Endothelial cell of umbilical vein (primary cell): ENCODE data around the gene PNMA1. TPM values are rescaled to one million over a fixed set of nuclear protein-coding genes. Genes with fewer than 3 reads are reported as not detected.

Experiments
- BruUV-seq: library from RNA; stranded (reverse); fragments of 400-500 nt; replicated peaks from 2 replicates; lab custom pipeline; 2021; lab: Mats Ljungman, UMichigan
- CTCF ChIA-PET: fragments of 300-600, 350-600 bp; sonication (Branson Sonifier 250); formaldehyde crosslinking; loops from one replicate; lab custom pipeline; 2021; ENCODE audit warnings: antibody characterized with exemption, inconsistent platforms; lab: Charles Lee
- POLR2A ChIA-PET: fragments of 300-600, 350-600 bp; sonication (Branson Sonifier 250); formaldehyde crosslinking; loops from one replicate; lab custom pipeline; 2021; ENCODE audit warnings: antibody characterized with exemption, inconsistent platforms; lab: Charles Lee
- DNase-seq: peaks from one replicate; pipeline ENCODE4 v3.0.0-alpha.2; 2011; ENCODE audit warnings: low read depth, low spot score
- FAIRE-seq: peaks from 2 replicates; lab custom pipeline; 2011; peaks lifted over from hg19 to GRCh38; lab: Jason Lieb, UNC
- H2AFZ ChIP-seq: 2 replicates; pipeline ENCODE4 v1.6.0; 2012; ENCODE audit warnings: low read depth, low read length, control low read depth, inconsistent platforms
- H3K27ac ChIP-seq: 2 replicates; pipeline ENCODE4 v1.5.1; 2011; ENCODE audit warnings: low read depth, mild to moderate bottlenecking, control low read depth, low read length, moderate library complexity; ENCODE audit not compliant: insufficient read depth
- H3K27me3 ChIP-seq, 2 experiments: 2 replicates each; pipeline versions ENCODE4 v1.6.0 to v1.6.1; 2011; ENCODE audit warnings: low read length in 2 of 2, mixed read lengths in 1 of 2; ENCODE audit not compliant: control insufficient read depth in 2 of 2, insufficient read depth in 2 of 2
- H3K36me3 ChIP-seq, 2 experiments: 2 replicates in 1 of 2; 3 replicates in 1 of 2; pipeline ENCODE4 v1.5.1; 2011; ENCODE audit warnings: low read length in 2 of 2, mild to moderate bottlenecking in 1 of 2, moderate library complexity in 1 of 2; ENCODE audit not compliant: control insufficient read depth in 2 of 2, insufficient read depth in 2 of 2; ENCODE audit errors: extremely low read depth in 1 of 2
- H3K4me1 ChIP-seq: 3 replicates; pipeline ENCODE4 v1.5.1; 2011; ENCODE audit warnings: mild to moderate bottlenecking, low read length; ENCODE audit not compliant: control insufficient read depth, insufficient read depth; ENCODE audit errors: extremely low read depth
- H3K4me2 ChIP-seq: 2 replicates; pipeline ENCODE4 v1.6.1; 2011; ENCODE audit warnings: low read length, control low read depth, mixed read lengths; ENCODE audit not compliant: insufficient read depth
- H3K4me3 ChIP-seq, 3 experiments: fragments of 200-600 bp in 1 of 3; sonication (generic), shearing (Covaris generic) in 1 of 3; replicated peaks in 1 of 3; 2 replicates each; pipeline ENCODE4 v1.5.1; 2011 to 2016; ENCODE audit warnings: control low read depth in 3 of 3, low read length in 3 of 3, mild to moderate bottlenecking in 2 of 3, inconsistent platforms in 1 of 3, low read depth in 1 of 3, moderate library complexity in 1 of 3; ENCODE audit not compliant: insufficient read depth in 1 of 3
- H3K79me2 ChIP-seq: 2 replicates; pipeline ENCODE4 v1.6.0; 2012; ENCODE audit warnings: low read length, inconsistent platforms; ENCODE audit not compliant: control insufficient read depth, insufficient read depth
- H3K9ac ChIP-seq: replicated peaks from 2 replicates; pipeline ENCODE3; 2011; ENCODE audit warnings: low read length, control low read depth; ENCODE audit not compliant: insufficient read depth; ENCODE audit errors: extremely low read depth
- H3K9me1 ChIP-seq: replicated peaks from 3 replicates; pipeline ENCODE4 v1.6.0; 2011; ENCODE audit warnings: mild to moderate bottlenecking, low read length; ENCODE audit not compliant: control insufficient read depth, insufficient read depth; ENCODE audit errors: extremely low read depth
- H3K9me3 ChIP-seq: replicated peaks from 2 replicates; pipeline ENCODE4 v1.5.1; 2012; ENCODE audit warnings: low read length, inconsistent platforms; ENCODE audit not compliant: control insufficient read depth, insufficient read depth
- H4K20me1 ChIP-seq: replicated peaks from 2 replicates; pipeline ENCODE3; 2011; ENCODE audit warnings: mild to moderate bottlenecking, low read length; ENCODE audit not compliant: control insufficient read depth, insufficient read depth; ENCODE audit errors: extremely low read depth
- CTCF ChIP-seq, 2 donors: IDR thresholded peaks; 1 replicate in 1 of 2; 2 replicates in 1 of 2; pipeline ENCODE4 v1.5.1; 2011; ENCODE audit warnings: low read length in 2 of 2, mild to moderate bottlenecking in 2 of 2, moderate library complexity in 2 of 2, control low read depth in 1 of 2, inconsistent platforms in 1 of 2, low read depth in 1 of 2; ENCODE audit not compliant: insufficient read depth in 1 of 2; ENCODE audit errors: extremely low read depth in 1 of 2
- EZH2 ChIP-seq: IDR thresholded peaks from 2 replicates; pipeline ENCODE4 v1.6.1; 2012; ENCODE audit warnings: borderline replicate concordance, low read depth, mild to moderate bottlenecking, moderate library complexity, low read length, inconsistent platforms; ENCODE audit not compliant: severe bottlenecking
- FOS ChIP-seq: IDR thresholded peaks from 2 replicates; pipeline ENCODE4 v1.6.1; 2011; ENCODE audit warnings: mild to moderate bottlenecking, low read length, moderate library complexity, borderline replicate concordance; ENCODE audit not compliant: insufficient read depth
- GATA2 ChIP-seq: IDR thresholded peaks from 2 replicates; pipeline ENCODE4 v1.7.0; 2011; ENCODE audit warnings: low read depth, mild to moderate bottlenecking, moderate library complexity, mixed read lengths, low read length; ENCODE audit not compliant: insufficient read length, insufficient read depth
- JUN ChIP-seq: IDR thresholded peaks from 2 replicates; pipeline ENCODE4 v1.6.1; 2011; ENCODE audit warnings: borderline replicate concordance, low read depth; ENCODE audit not compliant: insufficient read length, insufficient read depth
- MAX ChIP-seq: IDR thresholded peaks from 2 replicates; pipeline ENCODE4 v1.6.1; 2011; ENCODE audit not compliant: insufficient read depth, insufficient read length
- MYC ChIP-seq: IDR thresholded peaks from one replicate; pipeline ENCODE4 v1.6.1; 2011; ENCODE audit warnings: mild to moderate bottlenecking, low read depth, low read length
- POLR2A ChIP-seq: IDR thresholded peaks from 2 replicates; pipeline ENCODE4 v1.6.1; 2012; ENCODE audit warnings: low read depth, mild to moderate bottlenecking, control low read depth, low read length
- POLR2AphosphoS5 ChIP-seq: IDR thresholded peaks from 2 replicates; pipeline ENCODE4 v1.6.1; 2012; ENCODE audit warnings: low read depth, mild to moderate bottlenecking, control low read depth, low read length, moderate library complexity; ENCODE audit not compliant: insufficient read depth
- dilution Hi-C: fragments of 300-500 bp; cut with MboI; formaldehyde crosslinking; loops from one replicate; pipeline ENCODE4 v1.15.0; 2019; ENCODE audit warnings: low sequenced_read_pairs; ENCODE audit not compliant: extremely low pct_ligation_motif_present
- intact Hi-C: fragments of 100-400 bp; cut with micrococcal nuclease; formaldehyde crosslinking; loops from one replicate; pipeline ENCODE4 v1.10.0; 2022
- polyA plus RNA-seq, 4 experiments: library from polyadenylated mRNA; depleted of rRNA in 3 of 4; stranded (reverse) in 3 of 4; unstranded in 1 of 4; fragments of >200 nt; gene quantifications; 2 replicates each; pipeline versions ENCODE4 v1.2.1 to v1.2.3, GENCODE V29; 2011 to 2012; ENCODE audit warnings: missing spikeins in 1 of 4
- total RNA-seq: library from RNA; stranded (reverse); gene quantifications from 2 replicates; pipeline ENCODE4 v1.2.3, GENCODE V29; 2021

The PNMA1 gene
- total and polyA plus RNA-seq, 2 donors (not counting 3 experiments of a cell fraction or from before 2014, with no cell fraction given), result 29.8 to 82.6 TPM

- dilution Hi-C loops, result no loop called here
- no peaks in the 10 kb centered on the region for H3K27me3 ChIP-seq
- BruUV-seq, result no TSS peak
- H3K4me3 ChIP-seq, result no peak overlapping the region
- TF ChIP-seq GATA2 (no peak), POLR2AphosphoS5 (no peak), POLR2A (no peak), MAX (no peak), EZH2 (no peak), CTCF (IDR thresholded peaks at IDR 0.05; ENCODE audit: extremely low read depth in 1 of 2, insufficient read depth in 1 of 2, low read depth in 1 of 2, low read length in 2 of 2) (no peak), FOS (no peak), JUN (no peak), MYC (no peak)
- intact Hi-C loops, result no loop called here
- no peaks in the 10 kb centered on the region for H3K36me3 ChIP-seq
- H3K9ac ChIP-seq, result no peak overlapping the region
- DNase-seq (no peak), FAIRE-seq (no peak)
- H4K20me1 ChIP-seq, result no peaks in the 10 kb centered on the region
- POLR2A ChIA-PET, result no interaction called here
- CTCF ChIA-PET, result interaction anchor here (0.9 kb wide), 1 partner anchor 9 kb away, joined by 3 read pairs; no protein-coding TSS in a partner anchor
- no peaks in the 10 kb centered on the region for H3K9me1 ChIP-seq
- no peaks in the 10 kb centered on the region for H3K79me2 ChIP-seq
- H3K4me2 ChIP-seq, result no peak overlapping the region
- H3K9me3 ChIP-seq, result no peaks in the 10 kb centered on the region
- no peaks in the 10 kb centered on the region for H3K4me1 ChIP-seq
- no peak overlapping the region for H3K27ac ChIP-seq
- no peak overlapping the region for H2AFZ ChIP-seq
These were observed 28.9 kb downstream of the PNMA1 start for GRCh38 chr14:73685328-73685727.
